Sigmoid colon (tissue), 4 donors: Measurements from ENCODE around the gene GRID1.

Experiments
- CTCF ChIP-seq, 4 experiments: fragments of 450-650 bp in 3 of 4; fragments of 200-600 bp in 1 of 4; IDR thresholded peaks; one replicate each; pipeline ENCODE4 v1.5.1; 2016 to 2019; ENCODE audit warnings: antibody characterized with exemption in 4 of 4, mild to moderate bottlenecking in 3 of 4, moderate library complexity in 2 of 4
- EP300 ChIP-seq, 4 donors: sonication (generic); formaldehyde crosslinking; IDR thresholded peaks; one replicate each; pipeline ENCODE4 v1.6.1; 2017; ENCODE audit warnings: antibody characterized with exemption in 4 of 4
- POLR2A ChIP-seq, 2 donors: fragments of 450-650 bp; IDR thresholded peaks; one replicate each; pipeline ENCODE4 v1.6.1; 2016; ENCODE audit warnings: antibody characterized with exemption in 2 of 2, mild to moderate bottlenecking in 2 of 2, moderate library complexity in 2 of 2

DNA sequence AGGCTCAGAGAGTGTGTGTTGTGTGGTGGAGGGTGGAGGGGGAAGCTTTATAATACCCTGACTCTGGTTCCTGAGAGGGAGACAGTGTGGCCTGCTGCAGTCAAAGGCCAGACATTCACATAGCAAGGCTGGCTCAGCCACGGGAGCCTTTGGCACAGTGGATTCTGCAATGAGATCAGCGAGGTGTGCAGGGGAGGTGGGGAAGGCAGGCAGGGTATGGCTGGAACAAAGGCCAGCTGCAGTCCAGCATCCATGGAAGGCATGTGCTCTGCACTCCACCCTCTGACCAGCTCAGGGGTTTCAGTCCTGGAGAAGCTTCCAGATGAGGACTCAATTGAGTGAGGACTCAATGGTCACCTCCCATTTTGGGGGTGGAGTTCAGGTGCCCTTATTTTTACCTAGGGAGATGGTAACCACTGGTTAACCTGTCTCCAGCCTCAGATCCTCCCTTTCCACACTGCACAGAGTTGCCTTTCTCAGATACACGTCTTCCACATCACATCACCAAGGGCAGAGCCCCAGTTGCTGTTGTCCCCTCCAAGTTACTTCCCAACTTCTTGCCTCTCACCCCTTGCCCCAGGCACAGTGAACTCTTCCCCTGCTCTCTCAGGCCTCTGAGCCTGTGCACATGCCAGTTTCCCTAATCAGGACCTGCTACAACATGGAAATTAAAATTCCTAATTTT is 504.9 kb downstream of the GRID1 start:
- TF ChIP-seq CTCF (IDR thresholded peaks at IDR 0.05) (no peak), EP300 (IDR thresholded peaks at IDR 0.05) (no peak), POLR2A (IDR thresholded peaks at IDR 0.05) (no peak)
